Measurements from ENCODE around the gene CAMK1D.

CAMK1D gene

DNA sequence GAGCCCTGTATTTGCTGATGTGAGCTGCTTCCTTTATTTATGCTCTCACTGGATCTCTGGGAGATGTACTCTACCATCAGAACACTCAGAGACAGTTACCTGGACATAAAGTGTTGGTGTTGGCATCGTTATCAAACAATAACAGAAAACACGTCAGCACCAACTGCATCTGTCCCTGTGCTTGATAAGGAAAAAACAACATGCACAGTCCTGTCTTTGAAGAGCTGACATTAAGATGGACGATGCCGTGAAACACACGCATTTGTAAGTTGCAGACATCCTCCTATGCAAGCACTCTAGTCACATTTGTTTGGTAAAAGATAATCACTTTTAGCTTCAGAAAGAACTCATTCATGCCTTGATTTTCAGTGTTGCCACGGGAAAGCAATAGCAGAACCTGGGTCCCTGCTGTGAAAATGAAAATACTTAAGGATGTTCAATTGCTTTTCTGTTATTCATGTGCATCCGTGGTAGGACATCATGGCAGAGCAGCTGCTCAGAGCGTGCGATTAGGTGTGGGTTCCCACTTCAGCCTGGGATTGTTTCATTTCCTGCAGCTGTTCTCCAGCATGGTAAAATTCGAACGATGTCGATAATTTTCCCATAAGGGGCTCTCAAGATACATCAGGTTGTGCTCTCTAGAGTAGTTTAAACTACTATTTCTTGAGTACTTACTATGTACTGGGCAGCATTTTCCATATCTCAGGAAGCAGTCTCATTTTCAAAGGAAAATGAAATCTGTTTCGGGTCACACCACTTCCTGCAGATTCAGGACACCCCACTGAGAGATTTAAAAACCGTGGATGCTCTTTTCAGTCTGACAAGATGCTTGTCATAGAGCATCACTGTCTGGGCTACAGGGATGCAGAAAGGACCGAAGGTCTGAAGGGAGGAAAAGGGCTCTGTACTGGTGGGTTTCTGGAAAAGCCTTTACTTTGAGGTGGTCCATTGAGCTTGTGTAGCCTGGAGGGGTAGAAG lies 248.7 kb downstream of the CAMK1D start:
- TF ChIP-seq EZH2 (IDR thresholded peaks at IDR 0.05; ENCODE audit: borderline replicate concordance, low read length), result no peak
- TF ChIP-seq, protein P1, sequence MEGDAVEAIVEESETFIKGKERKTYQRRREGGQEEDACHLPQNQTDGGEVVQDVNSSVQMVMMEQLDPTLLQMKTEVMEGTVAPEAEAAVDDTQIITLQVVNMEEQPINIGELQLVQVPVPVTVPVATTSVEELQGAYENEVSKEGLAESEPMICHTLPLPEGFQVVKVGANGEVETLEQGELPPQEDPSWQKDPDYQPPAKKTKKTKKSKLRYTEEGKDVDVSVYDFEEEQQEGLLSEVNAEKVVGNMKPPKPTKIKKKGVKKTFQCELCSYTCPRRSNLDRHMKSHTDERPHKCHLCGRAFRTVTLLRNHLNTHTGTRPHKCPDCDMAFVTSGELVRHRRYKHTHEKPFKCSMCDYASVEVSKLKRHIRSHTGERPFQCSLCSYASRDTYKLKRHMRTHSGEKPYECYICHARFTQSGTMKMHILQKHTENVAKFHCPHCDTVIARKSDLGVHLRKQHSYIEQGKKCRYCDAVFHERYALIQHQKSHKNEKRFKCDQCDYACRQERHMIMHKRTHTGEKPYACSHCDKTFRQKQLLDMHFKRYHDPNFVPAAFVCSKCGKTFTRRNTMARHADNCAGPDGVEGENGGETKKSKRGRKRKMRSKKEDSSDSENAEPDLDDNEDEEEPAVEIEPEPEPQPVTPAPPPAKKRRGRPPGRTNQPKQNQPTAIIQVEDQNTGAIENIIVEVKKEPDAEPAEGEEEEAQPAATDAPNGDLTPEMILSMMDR (IDR thresholded peaks at IDR 0.05; ENCODE audit: low read length), result no peak
- H3K4me2 ChIP-seq (ENCODE audit: low read length), result no peak overlapping the region
- no peaks in the 10 kb centered on the region for H3K4me1 ChIP-seq (ENCODE audit: insufficient read depth, low read length, severe bottlenecking)

DNA sequence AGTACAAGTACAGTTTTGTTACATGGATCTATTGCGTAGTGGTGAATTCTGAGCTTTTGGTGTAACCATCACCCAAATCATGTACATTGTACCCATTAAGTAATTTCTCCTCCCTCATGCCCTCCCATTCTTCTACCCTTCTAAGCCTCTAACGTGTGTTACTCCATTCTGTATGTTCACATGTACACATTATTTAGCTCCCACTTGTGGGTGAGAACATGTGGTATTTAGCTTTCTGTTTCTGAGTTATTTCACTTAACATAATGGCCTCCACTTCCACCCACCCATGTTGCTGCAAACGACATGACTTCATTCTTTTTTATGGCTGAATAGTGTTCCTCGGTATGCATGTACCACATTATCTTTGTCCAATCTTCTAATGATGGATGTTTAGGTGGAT lies 251.3 kb downstream of the CAMK1D start:
- Histone ChIP-seq H3K27me3 (ENCODE audit: insufficient read depth, low read length) (no peaks in the 10 kb centered on the region), H4K20me1 (ENCODE audit: insufficient read depth, low read length) (no peaks in the 10 kb centered on the region), H3K4me1 (ENCODE audit: insufficient read depth, low read length, severe bottlenecking) (no peaks in the 10 kb centered on the region), H3K79me2 (ENCODE audit: insufficient read depth, low read length) (no peaks in the 10 kb centered on the region), H3K9me2 (ENCODE audit: low read depth, low read length) (no peaks in the 10 kb centered on the region), H3K4me2 (ENCODE audit: low read length) (no peak overlapping the region), H2AFZ (ENCODE audit: low read length) (no peak overlapping the region), H3K4me3 (ENCODE audit: low read depth, low read length, poor library complexity, severe bottlenecking) (no peak overlapping the region), H3F3A (ENCODE audit: insufficient read depth, low read length) (no peaks in the 10 kb centered on the region), H3K9me3 (ENCODE audit: low read length) (no peaks in the 10 kb centered on the region), H3K9ac (ENCODE audit: low read length) (no peak overlapping the region), H3K27ac (ENCODE audit: low read depth, low read length, poor library complexity, severe bottlenecking) (no peak overlapping the region), H3K36me3 (ENCODE audit: insufficient read depth, low read length) (no peaks in the 10 kb centered on the region)
- no peak for TF ChIP-seq EZH2 (IDR thresholded peaks at IDR 0.05; ENCODE audit: borderline replicate concordance, low read length)
- TF ChIP-seq, protein P1 (IDR thresholded peaks at IDR 0.05; ENCODE audit: low read length), result no peak

More for the DNA sequence above, 248.7 kb downstream of the CAMK1D start:
- H3K4me3 ChIP-seq (ENCODE audit: low read depth, low read length, poor library complexity, severe bottlenecking), result no peak overlapping the region
- H4K20me1 ChIP-seq (ENCODE audit: insufficient read depth, low read length), result no peaks in the 10 kb centered on the region
- H3K9me3 ChIP-seq (ENCODE audit: low read length), result no peaks in the 10 kb centered on the region
- H2AFZ ChIP-seq (ENCODE audit: low read length), result no peak overlapping the region
- H3K27me3 ChIP-seq (ENCODE audit: insufficient read depth, low read length), result no peaks in the 10 kb centered on the region
- H3K9ac ChIP-seq (ENCODE audit: low read length), result no peak overlapping the region
- no peaks in the 10 kb centered on the region for H3F3A ChIP-seq (ENCODE audit: insufficient read depth, low read length)
- H3K27ac ChIP-seq (ENCODE audit: low read depth, low read length, poor library complexity, severe bottlenecking), result no peak overlapping the region
- H3K79me2 ChIP-seq (ENCODE audit: insufficient read depth, low read length), result no peaks in the 10 kb centered on the region
- H3K36me3 ChIP-seq (ENCODE audit: insufficient read depth, low read length), result no peaks in the 10 kb centered on the region
- no peaks in the 10 kb centered on the region for H3K9me2 ChIP-seq (ENCODE audit: low read depth, low read length)

DNA sequence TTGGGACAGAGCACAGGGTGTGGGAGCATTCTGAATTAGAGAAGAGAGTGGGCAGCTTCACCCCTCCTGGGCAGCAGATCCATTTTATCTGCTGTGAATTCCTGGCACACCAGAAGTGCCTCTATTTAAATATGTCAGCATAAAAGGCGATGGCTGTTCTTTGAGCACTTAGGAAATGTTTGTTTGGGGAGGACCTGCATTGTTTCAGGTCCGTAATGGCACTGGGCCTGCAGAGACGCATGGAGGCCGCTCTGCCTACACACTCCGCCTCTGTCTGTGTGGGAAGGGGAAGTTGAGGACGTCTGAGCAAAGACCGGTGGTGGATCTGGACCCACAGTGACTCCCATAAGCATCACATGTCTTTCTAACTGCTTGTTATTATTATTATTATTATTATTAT lies 253.2 kb downstream of the CAMK1D start:
- no peaks in the 10 kb centered on the region for H3K9me3 ChIP-seq (ENCODE audit: low read length)
- peaks cover 7% of the 10 kb centered on the region for H3K4me1 ChIP-seq (ENCODE audit: insufficient read depth, low read length, severe bottlenecking)
- H3K9me2 ChIP-seq (ENCODE audit: low read depth, low read length), result no peaks in the 10 kb centered on the region
- no peaks in the 10 kb centered on the region for H3K36me3 ChIP-seq (ENCODE audit: insufficient read depth, low read length)
- no peak for TF ChIP-seq EZH2 (IDR thresholded peaks at IDR 0.05; ENCODE audit: borderline replicate concordance, low read length)
- TF ChIP-seq, protein P1 (IDR thresholded peaks at IDR 0.05; ENCODE audit: low read length), result no peak
- no peak overlapping the region for H3K4me3 ChIP-seq (ENCODE audit: low read depth, low read length, poor library complexity, severe bottlenecking)
- H3K27me3 ChIP-seq (ENCODE audit: insufficient read depth, low read length), result no peaks in the 10 kb centered on the region
- no peak overlapping the region for H3K9ac ChIP-seq (ENCODE audit: low read length)
- no peaks in the 10 kb centered on the region for H4K20me1 ChIP-seq (ENCODE audit: insufficient read depth, low read length)
- no peaks in the 10 kb centered on the region for H3K79me2 ChIP-seq (ENCODE audit: insufficient read depth, low read length)
- H3F3A ChIP-seq (ENCODE audit: insufficient read depth, low read length), result no peaks in the 10 kb centered on the region
- H3K4me2 ChIP-seq (ENCODE audit: low read length), result no peak overlapping the region
- no peak overlapping the region for H3K27ac ChIP-seq (ENCODE audit: low read depth, low read length, poor library complexity, severe bottlenecking)
- H2AFZ ChIP-seq (ENCODE audit: low read length), result no peak overlapping the region
